Kidney (tissue), 14 donors: ENCODE results near the gene EWSR1. TPM values are rescaled to one million over a fixed set of nuclear protein-coding genes. Genes with fewer than 3 reads are reported as not detected.
A peak's percentile ranks its signal among the peaks of the same experiment; 100 is the strongest.

ENCODE experiments used
- DNase-seq, 5 donors: peaks; one replicate each; pipeline ENCODE4 v3.0.0-alpha.2; 2013 to 2020
- FAIRE-seq: peaks from 2 replicates; lab custom pipeline; 2012; peaks lifted over from hg19 to GRCh38; lab: Jason Lieb, UNC
- H3K27ac ChIP-seq, 2 donors: one replicate each; pipeline ENCODE4 v1.7.0; 2013; ENCODE audit warnings: low read depth in 2 of 2, low read length in 2 of 2, inconsistent platforms in 1 of 2
- H3K27me3 ChIP-seq: one replicate; pipeline ENCODE4 v1.7.1; 2013; ENCODE audit warnings: low read length, inconsistent platforms; ENCODE audit not compliant: control insufficient read depth, insufficient read depth
- H3K36me3 ChIP-seq, 3 donors: one replicate each; pipeline versions ENCODE4 v1.7.0 to v1.7.1; 2013; ENCODE audit warnings: low read length in 3 of 3, control low read depth in 1 of 3, inconsistent platforms in 1 of 3; ENCODE audit not compliant: insufficient read depth in 3 of 3, control insufficient read depth in 2 of 3
- H3K4me1 ChIP-seq, 3 donors: one replicate each; pipeline versions ENCODE4 v1.7.0 to v1.7.1; 2013; ENCODE audit warnings: low read length in 3 of 3, inconsistent platforms in 1 of 3, low read depth in 1 of 3; ENCODE audit not compliant: control insufficient read depth in 2 of 3, insufficient read depth in 2 of 3
- H3K4me3 ChIP-seq, 3 donors: one replicate each; pipeline versions ENCODE4 v1.7.0 to v1.8.1; 2013; ENCODE audit warnings: low read length in 3 of 3, control low read depth in 1 of 3, inconsistent platforms in 1 of 3
- H3K9ac ChIP-seq, 3 donors: one replicate each; pipeline versions ENCODE4 v1.7.0 to v1.7.1; 2013; ENCODE audit warnings: low read length in 3 of 3, control low read depth in 1 of 3, inconsistent platforms in 1 of 3
- H3K9me3 ChIP-seq, 3 donors: one replicate each; pipeline versions ENCODE4 v1.7.0 to v1.7.1; 2013; ENCODE audit warnings: low read length in 3 of 3, control low read depth in 1 of 3, inconsistent platforms in 1 of 3; ENCODE audit not compliant: control insufficient read depth in 2 of 3, insufficient read depth in 1 of 3
- intact Hi-C: fragments of 100-400 bp; cut with DNase I; formaldehyde crosslinking; loops from one replicate; pipeline ENCODE4 v1.11.1; 2022
- polyA plus RNA-seq: library from polyadenylated mRNA; stranded (reverse); fragments of 350-450 nt; fragmentation: Illumina TruSeq; extraction: RNeasy Lipid Tissue Mini Kit (QIAGEN cat#74804); gene quantifications from one replicate; pipeline ENCODE4 v1.2.3, GENCODE V29; 2014; ENCODE audit warnings: low read depth, low replicate concordance; ENCODE audit not compliant: insufficient read depth
- total RNA-seq: library from RNA; stranded (reverse); fragmentation: NEBNext Ultra II Directional; extraction: Animal tissue kit (Norgen Biotek cat#: 25700); gene quantifications from one replicate; pipeline ENCODE4 v1.2.1, GENCODE V29; 2021
- TF ChIP-seq, protein P1 (sequence below): IDR thresholded peaks from 3 replicates; pipeline ENCODE4 v1.5.1; 2012; ENCODE audit warnings: mild to moderate bottlenecking, moderate library complexity, borderline replicate concordance; ENCODE audit not compliant: insufficient read depth; ENCODE audit errors: extremely low read depth
- donor health status: control.
- donor health status: control.
- donor health status: control.
- donor health status: control.
- donor health status: control.
- donor health status: DM: yes; HTN: yes; CAD: no.
- donor health status: Normal renal cell carcinoma (clear cell type).

Gene EWSR1
- total and polyA plus RNA-seq, 2 donors from 2014 or later = 124 to 214 TPM

DNA sequence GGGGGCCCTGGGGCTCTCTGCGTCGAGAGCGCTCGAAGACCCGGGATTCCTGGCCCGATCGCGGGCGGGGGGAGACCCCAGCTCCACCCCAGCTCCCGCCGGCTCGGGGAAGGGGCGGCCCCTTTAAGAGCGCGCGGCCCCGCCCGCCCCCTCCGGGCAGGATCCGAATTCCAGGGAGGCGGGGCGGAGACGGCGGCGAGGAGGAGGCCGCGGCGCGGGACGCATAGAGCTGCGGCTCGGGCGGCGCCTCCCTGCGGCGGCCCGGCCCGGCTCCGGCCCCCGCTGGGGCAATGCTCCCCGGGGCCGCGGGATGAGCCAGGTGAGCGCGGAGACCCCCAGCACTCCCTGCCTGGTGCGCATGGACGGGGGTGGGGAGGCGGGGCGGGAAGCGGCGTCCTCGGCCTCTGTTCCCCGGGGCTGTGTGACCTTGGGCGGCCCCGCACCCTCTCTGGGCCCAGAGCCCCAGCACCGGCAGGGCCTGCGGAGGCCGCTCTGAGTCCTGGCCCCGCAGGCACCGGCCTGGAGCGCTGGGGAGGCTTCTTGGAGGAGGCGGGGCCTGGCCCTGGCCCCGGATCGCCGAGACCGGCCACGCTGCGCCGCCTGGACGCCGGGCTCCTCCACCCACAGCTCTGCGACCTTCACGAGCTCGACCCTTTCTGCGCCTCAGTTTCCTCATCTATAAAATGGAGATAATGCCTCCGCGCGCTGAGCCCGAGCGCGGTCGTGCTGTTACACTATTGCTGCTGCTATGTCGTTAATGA is 38.9 kb downstream of the EWSR1 start:
- DNase-seq (peak; percentile 68 to 95 (median 86)), FAIRE-seq (no peak)
- TF ChIP-seq, protein P1, sequence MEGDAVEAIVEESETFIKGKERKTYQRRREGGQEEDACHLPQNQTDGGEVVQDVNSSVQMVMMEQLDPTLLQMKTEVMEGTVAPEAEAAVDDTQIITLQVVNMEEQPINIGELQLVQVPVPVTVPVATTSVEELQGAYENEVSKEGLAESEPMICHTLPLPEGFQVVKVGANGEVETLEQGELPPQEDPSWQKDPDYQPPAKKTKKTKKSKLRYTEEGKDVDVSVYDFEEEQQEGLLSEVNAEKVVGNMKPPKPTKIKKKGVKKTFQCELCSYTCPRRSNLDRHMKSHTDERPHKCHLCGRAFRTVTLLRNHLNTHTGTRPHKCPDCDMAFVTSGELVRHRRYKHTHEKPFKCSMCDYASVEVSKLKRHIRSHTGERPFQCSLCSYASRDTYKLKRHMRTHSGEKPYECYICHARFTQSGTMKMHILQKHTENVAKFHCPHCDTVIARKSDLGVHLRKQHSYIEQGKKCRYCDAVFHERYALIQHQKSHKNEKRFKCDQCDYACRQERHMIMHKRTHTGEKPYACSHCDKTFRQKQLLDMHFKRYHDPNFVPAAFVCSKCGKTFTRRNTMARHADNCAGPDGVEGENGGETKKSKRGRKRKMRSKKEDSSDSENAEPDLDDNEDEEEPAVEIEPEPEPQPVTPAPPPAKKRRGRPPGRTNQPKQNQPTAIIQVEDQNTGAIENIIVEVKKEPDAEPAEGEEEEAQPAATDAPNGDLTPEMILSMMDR = no peak
- peak overlapping the region; percentile 53 to 71 for H3K27ac ChIP-seq
- intact Hi-C loops = no loop called here
- H3K36me3 ChIP-seq = no peaks in the 10 kb centered on the region
- H3K27me3 ChIP-seq = no peaks in the 10 kb centered on the region
- no peaks in the 10 kb centered on the region for H3K9me3 ChIP-seq
- H3K9ac ChIP-seq = peak overlapping the region; percentile 38 to 75 (median 69)
- peaks cover 0 to 45% (median 15%) of the 10 kb centered on the region in 3 donors for H3K4me1 ChIP-seq
- H3K4me3 ChIP-seq = peak overlapping the region; percentile 47 to 74 (median 72)

DNA sequence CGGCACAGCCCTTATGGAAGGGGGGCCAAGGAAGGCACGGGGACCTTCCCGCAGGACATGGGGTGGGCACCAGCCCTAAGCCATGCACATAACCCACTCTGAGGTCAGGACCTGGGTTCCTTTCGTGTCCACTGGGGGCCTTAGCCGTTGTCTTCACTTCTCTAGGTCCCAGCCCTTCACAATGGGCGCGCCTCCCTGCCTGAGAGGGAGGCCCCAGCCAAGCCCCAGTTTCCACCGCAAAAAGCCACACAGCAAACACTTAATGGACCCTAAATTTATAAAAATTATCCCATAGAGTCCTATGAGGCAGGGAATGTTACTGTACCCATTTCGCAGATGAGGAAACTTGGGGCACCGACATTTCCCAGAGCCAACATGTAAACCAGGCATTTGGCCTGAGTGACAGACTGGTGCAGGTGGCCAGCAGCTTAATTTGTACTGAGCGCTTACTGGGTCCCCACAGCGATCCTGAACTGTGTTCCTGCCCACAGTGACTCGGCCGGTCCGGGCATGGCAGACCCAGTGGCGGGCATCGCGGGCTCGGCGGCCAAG is 39.6 kb downstream of the EWSR1 start:
- TF ChIP-seq, protein P1 = no peak
- Histone ChIP-seq H3K36me3 (no peaks in the 10 kb centered on the region), H3K27me3 (no peaks in the 10 kb centered on the region), H3K4me3 (peak overlapping the region; percentile 47 to 74 (median 72)), H3K4me1 (peaks cover 0 to 42% (median 15%) of the 10 kb centered on the region in 3 donors), H3K27ac (peak overlapping the region in 1 of 2 donors; percentile 51), H3K9ac (peak overlapping the region; percentile 38 to 75 (median 69)), H3K9me3 (no peaks in the 10 kb centered on the region)
- no peak for FAIRE-seq
- intact Hi-C loops = no loop called here
- DNase-seq = no peak

DNA sequence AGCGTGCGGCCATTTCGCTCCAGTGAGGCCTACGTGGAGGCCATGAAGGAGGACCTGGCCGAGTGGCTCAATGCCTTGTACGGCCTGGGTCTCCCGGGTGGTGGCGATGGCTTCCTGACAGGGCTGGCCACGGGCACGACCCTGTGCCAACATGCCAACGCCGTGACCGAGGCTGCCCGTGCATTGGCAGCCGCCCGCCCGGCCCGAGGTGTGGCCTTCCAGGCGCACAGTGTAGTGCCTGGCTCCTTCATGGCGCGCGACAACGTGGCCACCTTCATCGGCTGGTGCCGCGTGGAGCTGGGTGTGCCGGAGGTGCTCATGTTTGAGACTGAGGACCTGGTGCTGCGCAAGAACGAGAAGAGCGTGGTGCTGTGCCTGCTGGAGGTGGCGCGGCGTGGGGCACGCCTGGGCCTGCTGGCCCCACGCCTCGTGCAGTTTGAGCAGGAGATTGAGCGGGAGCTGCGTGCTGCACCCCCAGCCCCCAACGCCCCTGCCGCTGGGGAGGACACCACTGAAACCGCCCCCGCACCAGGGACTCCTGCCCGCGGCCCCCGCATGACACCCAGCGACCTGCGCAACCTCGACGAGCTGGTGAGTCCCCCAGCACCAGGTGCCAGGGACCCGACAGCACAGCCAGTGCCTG is 40.2 kb downstream of the EWSR1 start:
- H3K4me1 ChIP-seq = peaks cover 0 to 38% (median 11%) of the 10 kb centered on the region in 3 donors
- intact Hi-C loops = no loop called here
- no peak for FAIRE-seq
- no peak overlapping the region for H3K9ac ChIP-seq
- no peaks in the 10 kb centered on the region for H3K36me3 ChIP-seq
- no peak overlapping the region for H3K27ac ChIP-seq
- TF ChIP-seq, protein P1 = no peak
- peak in 1 of 5 donors; percentile 76 for DNase-seq
- H3K9me3 ChIP-seq = no peaks in the 10 kb centered on the region
- H3K27me3 ChIP-seq = peaks cover 4% of the 10 kb centered on the region
- H3K4me3 ChIP-seq = peak overlapping the region in 1 of 3 donors; percentile 72
